Type B pancreatic cell (in vitro differentiated cells): ENCODE measurements around the gene LMAN1L. TPM values are rescaled to one million over a fixed set of nuclear protein-coding genes. Genes with fewer than 3 reads are reported as not detected.

Source experiments
- DNase-seq: peaks from one replicate; pipeline ENCODE4 v3.0.0; 2021; ENCODE audit warnings: mixed read lengths; ENCODE audit not compliant: unreplicated experiment; ENCODE audit errors: extremely low spot score
- H3K27ac Mint-ChIP-seq: 2 replicates; pipeline ENCODE4 v1.8.0; 2021; ENCODE audit warnings: mild to moderate bottlenecking, mixed read lengths
- H3K27me3 Mint-ChIP-seq: 2 replicates; pipeline ENCODE4 v1.8.0; 2021; ENCODE audit warnings: mixed read lengths
- H3K36me3 Mint-ChIP-seq: 2 replicates; pipeline ENCODE4 v1.8.0; 2021; ENCODE audit warnings: mixed read lengths
- H3K4me1 Mint-ChIP-seq: one replicate; pipeline ENCODE4 v1.8.0; 2021; ENCODE audit warnings: mixed read lengths; ENCODE audit not compliant: unreplicated experiment
- H3K4me3 Mint-ChIP-seq: 2 replicates; pipeline ENCODE4 v1.8.0; 2021; ENCODE audit warnings: mild to moderate bottlenecking, mixed read lengths
- H3K9me3 Mint-ChIP-seq: 2 replicates; pipeline ENCODE4 v1.8.0; 2021; ENCODE audit warnings: mixed read lengths
- total RNA-seq: library from RNA; stranded (reverse); gene quantifications from 2 replicates; pipeline ENCODE4 v1.2.1, GENCODE V29; 2021; ENCODE audit warnings: low replicate concordance
- TF ChIP-seq, protein P1 (sequence below): fragments of 200-600 bp; sonication (generic); conservative IDR thresholded peaks from 2 replicates; pipeline ENCODE4 v1.5.0; 2021; ENCODE audit warnings: antibody characterized with exemption, mild to moderate bottlenecking

LMAN1L gene
- total RNA-seq, 1 donor from 2014 or later: not detected

DNA sequence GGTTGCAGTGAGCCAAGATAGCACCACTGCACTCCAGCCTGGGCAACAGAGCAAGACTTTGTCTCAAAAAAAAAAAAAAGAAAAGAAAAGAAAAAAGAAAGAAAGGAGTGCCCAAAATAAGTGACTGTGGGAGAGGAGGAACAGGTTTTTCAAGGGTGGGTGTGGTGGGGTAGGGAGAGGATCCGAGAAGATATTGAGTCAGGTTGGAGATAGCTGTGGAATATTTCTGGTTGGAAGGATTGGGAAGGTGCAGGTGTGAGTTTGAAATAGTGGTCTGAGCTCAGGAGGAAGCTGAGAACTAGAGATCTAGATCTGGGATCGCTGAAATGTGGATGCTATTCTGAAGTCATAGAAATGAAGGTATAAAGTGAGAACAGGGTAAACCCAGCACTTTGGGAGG lies 52.7 kb downstream of the LMAN1L start:
- Mint-ChIP-seq H3K27ac (peak overlapping the region; percentile 92), H3K4me3 (peak overlapping the region; percentile 84), H3K4me1 (peaks cover 38% of the 10 kb centered on the region)

DNA sequence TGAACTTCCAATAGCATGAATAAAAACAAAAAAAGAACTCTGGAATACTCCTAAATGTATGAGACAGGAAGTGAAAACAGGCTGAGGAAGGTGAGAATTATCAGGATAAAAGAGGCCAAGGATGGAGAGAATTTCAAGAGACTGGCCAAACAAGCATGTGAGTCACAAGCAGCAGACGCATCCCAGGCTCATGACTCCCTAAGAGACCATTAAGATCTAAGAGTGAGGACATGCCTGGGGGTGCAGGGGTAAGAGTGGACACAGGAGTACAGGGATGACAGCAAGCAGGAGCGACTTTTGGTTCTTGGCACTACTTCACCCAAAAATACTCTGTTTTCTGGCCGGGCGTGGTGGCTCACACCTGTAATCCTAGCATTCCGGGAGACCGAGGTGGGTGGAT lies 53.5 kb downstream of the LMAN1L start:
- peak overlapping the region; percentile 92 for H3K27ac Mint-ChIP-seq
- TF ChIP-seq, protein P1, sequence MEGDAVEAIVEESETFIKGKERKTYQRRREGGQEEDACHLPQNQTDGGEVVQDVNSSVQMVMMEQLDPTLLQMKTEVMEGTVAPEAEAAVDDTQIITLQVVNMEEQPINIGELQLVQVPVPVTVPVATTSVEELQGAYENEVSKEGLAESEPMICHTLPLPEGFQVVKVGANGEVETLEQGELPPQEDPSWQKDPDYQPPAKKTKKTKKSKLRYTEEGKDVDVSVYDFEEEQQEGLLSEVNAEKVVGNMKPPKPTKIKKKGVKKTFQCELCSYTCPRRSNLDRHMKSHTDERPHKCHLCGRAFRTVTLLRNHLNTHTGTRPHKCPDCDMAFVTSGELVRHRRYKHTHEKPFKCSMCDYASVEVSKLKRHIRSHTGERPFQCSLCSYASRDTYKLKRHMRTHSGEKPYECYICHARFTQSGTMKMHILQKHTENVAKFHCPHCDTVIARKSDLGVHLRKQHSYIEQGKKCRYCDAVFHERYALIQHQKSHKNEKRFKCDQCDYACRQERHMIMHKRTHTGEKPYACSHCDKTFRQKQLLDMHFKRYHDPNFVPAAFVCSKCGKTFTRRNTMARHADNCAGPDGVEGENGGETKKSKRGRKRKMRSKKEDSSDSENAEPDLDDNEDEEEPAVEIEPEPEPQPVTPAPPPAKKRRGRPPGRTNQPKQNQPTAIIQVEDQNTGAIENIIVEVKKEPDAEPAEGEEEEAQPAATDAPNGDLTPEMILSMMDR: no peak
- peaks cover 45% of the 10 kb centered on the region for H3K4me1 Mint-ChIP-seq

More for the DNA sequence above, 52.7 kb downstream of the LMAN1L start:
- H3K9me3 Mint-ChIP-seq: peaks cover 4% of the 10 kb centered on the region
- H3K36me3 Mint-ChIP-seq: peaks cover 14% of the 10 kb centered on the region
- TF ChIP-seq, protein P1: no peak
- no peaks in the 10 kb centered on the region for H3K27me3 Mint-ChIP-seq
- no peak for DNase-seq

DNA sequence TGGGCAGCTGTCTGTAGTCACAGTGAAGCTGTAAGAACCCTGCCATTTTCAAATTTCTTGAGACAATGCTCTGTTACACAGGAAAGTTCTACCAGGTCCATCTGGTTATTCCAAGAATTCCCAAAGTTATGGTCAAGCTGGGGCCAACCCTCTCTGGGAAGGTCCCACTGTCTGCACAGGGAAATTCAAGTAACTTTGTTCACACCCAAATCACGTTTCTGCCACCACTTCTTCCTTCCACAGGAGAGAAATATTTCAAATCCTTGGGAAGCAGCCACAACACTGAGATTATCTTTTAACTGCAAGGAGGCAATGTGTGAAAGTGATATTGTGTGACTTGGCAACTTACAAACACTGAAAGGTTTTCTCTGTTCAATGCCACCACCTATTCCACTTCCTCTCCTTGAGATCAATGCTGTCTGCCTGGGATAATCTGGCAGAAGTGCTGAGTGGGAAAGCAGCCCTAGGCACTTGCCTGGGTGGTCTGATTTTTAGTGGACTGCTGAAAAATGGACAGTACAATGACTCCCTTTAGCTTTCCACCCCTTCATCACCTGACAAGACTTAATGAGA lies 54.9 kb downstream of the LMAN1L start:
- DNase-seq: no peak
- Mint-ChIP-seq H3K9me3 (peaks cover 4% of the 10 kb centered on the region), H3K27me3 (no peaks in the 10 kb centered on the region), H3K36me3 (peaks cover 16% of the 10 kb centered on the region), H3K4me3 (peak overlapping the region; percentile 68), H3K27ac (peak overlapping the region; percentile 90), H3K4me1 (peaks cover 49% of the 10 kb centered on the region)
- TF ChIP-seq, protein P1: no peak

More for the DNA sequence above, 53.5 kb downstream of the LMAN1L start:
- no peak for DNase-seq
- peaks cover 4% of the 10 kb centered on the region for H3K9me3 Mint-ChIP-seq
- H3K4me3 Mint-ChIP-seq: peak overlapping the region; percentile 34
- no peaks in the 10 kb centered on the region for H3K27me3 Mint-ChIP-seq
- H3K36me3 Mint-ChIP-seq: peaks cover 14% of the 10 kb centered on the region

DNA sequence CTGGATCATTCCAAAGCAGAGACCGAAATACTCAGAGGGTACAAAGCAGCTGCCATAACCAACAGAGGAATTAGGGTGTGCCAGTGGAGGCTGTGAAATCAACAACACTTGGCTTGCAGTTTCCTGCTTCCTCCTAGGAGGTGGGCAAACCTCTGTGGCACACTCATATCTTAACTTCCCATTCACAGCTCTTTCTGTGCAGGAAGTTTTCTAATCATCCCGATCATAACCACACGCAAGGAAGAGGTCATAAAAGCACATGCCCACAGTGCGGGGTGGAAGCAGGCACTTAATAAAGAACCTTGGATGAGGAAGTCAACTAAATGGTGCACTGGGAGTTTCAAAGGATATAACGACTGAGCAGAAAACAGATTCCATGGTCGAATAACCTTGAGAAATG lies 55.4 kb downstream of the LMAN1L start:
- H3K9me3 Mint-ChIP-seq: peaks cover 4% of the 10 kb centered on the region
- peaks cover 20% of the 10 kb centered on the region for H3K36me3 Mint-ChIP-seq
- TF ChIP-seq, protein P1: no peak
- H3K4me3 Mint-ChIP-seq: peak overlapping the region; percentile 68
- no peaks in the 10 kb centered on the region for H3K27me3 Mint-ChIP-seq
- H3K4me1 Mint-ChIP-seq: peaks cover 54% of the 10 kb centered on the region
- H3K27ac Mint-ChIP-seq: peak overlapping the region; percentile 90
- DNase-seq: no peak

DNA sequence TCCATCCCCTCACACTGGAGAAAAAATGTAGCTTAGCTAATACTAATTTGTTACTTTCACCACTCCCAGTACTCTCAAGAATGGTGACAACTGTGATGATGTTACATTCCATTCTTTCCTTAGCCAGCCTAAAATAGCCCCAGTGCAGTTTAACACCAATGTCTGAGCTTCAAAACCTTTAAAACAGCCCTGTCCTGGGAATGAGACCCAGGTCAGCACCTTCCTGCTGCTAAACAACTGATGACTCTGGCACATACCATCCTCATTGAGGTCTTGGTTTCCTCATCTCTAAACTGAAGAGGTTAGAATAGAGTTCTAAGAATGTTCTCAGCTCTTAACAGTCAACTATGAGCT lies 56.7 kb downstream of the LMAN1L start:
- H3K4me3 Mint-ChIP-seq: peak overlapping the region; percentile 58
- H3K9me3 Mint-ChIP-seq: peaks cover 4% of the 10 kb centered on the region
- peak overlapping the region; percentile 98 for H3K27ac Mint-ChIP-seq
- H3K36me3 Mint-ChIP-seq: peaks cover 19% of the 10 kb centered on the region
- TF ChIP-seq, protein P1: no peak
- no peaks in the 10 kb centered on the region for H3K27me3 Mint-ChIP-seq
- no peak for DNase-seq
- H3K4me1 Mint-ChIP-seq: peaks cover 49% of the 10 kb centered on the region
